HG02970 (cell line): ENCODE results near the gene PCID2.

Experiments
- ATAC-seq: cut with Tn5 transposase; IDR thresholded peaks from one replicate; pipeline ENCODE4 v1.9.1; 2021; ENCODE audit warnings: mild to moderate bottlenecking, moderate library complexity, moderate number of reproducible peaks; ENCODE audit not compliant: unreplicated experiment, low FRiP score

Gene PCID2

GRCh38 chr13:113137691-113138298, 70.7 kb downstream of the PCID2 start:
- ATAC-seq: no peak

GRCh38 chr13:113135281-113135760, 73.1 kb downstream of the PCID2 start:
- ATAC-seq: no peak

- ATAC-seq: no peak
Observed at GRCh38 chr13:113129921-113130750, 78.3 kb downstream of the PCID2 start.

- ATAC-seq: no peak
Observed at GRCh38 chr13:113129480-113129879, 79.0 kb downstream of the PCID2 start.
